ENCODE measurements around the gene TEAD1. TPM values are rescaled to one million over a fixed set of nuclear protein-coding genes. Genes with fewer than 3 reads are reported as not detected.

The TEAD1 gene
- total RNA-seq, 1 donor from 2014 or later: 163 TPM

- Mint-ChIP-seq H3K36me3 (no peaks in the 10 kb centered on the region), H3K27ac (peak overlapping the region; percentile 98), H3K27me3 (ENCODE audit: low read depth) (no peaks in the 10 kb centered on the region), H3K9me3 (no peaks in the 10 kb centered on the region), H3K4me3 (no peak overlapping the region), H3K4me1 (peaks cover 97% of the 10 kb centered on the region)
- DNase-seq (ENCODE audit: low spot score in 2 of 2, unreplicated experiment in 2 of 2): no peak
- no peak for TF ChIP-seq CTCF (IDR thresholded peaks at IDR 0.05; ENCODE audit: unreplicated experiment)
Measured at GRCh38 chr11:12681466-12681865, 7.2 kb downstream of the TEAD1 start.

GRCh38 chr11:12682288-12682687, 8.1 kb downstream of the TEAD1 start:
- Mint-ChIP-seq H3K27ac (peak overlapping the region; percentile 98), H3K27me3 (ENCODE audit: low read depth) (no peaks in the 10 kb centered on the region), H3K4me1 (peaks cover 99% of the 10 kb centered on the region), H3K4me3 (no peak overlapping the region), H3K36me3 (no peaks in the 10 kb centered on the region), H3K9me3 (no peaks in the 10 kb centered on the region)
- no peak for TF ChIP-seq CTCF (IDR thresholded peaks at IDR 0.05; ENCODE audit: unreplicated experiment)
- no peak for DNase-seq (ENCODE audit: low spot score in 2 of 2, unreplicated experiment in 2 of 2)

GRCh38 chr11:12682737-12683500, 8.7 kb downstream of the TEAD1 start:
- Mint-ChIP-seq H3K27ac (peak overlapping the region; percentile 98), H3K27me3 (ENCODE audit: low read depth) (no peaks in the 10 kb centered on the region), H3K4me3 (no peak overlapping the region)

GRCh38 chr11:12683874-12684273, 9.7 kb downstream of the TEAD1 start:
- Mint-ChIP-seq H3K36me3 (no peaks in the 10 kb centered on the region), H3K9me3 (no peaks in the 10 kb centered on the region), H3K27ac (peak overlapping the region; percentile 43), H3K4me1 (peaks cover 99% of the 10 kb centered on the region), H3K4me3 (no peak overlapping the region), H3K27me3 (ENCODE audit: low read depth) (no peaks in the 10 kb centered on the region)
- no peak for TF ChIP-seq CTCF (IDR thresholded peaks at IDR 0.05; ENCODE audit: unreplicated experiment)
- DNase-seq (ENCODE audit: low spot score in 2 of 2, unreplicated experiment in 2 of 2): no peak

More at GRCh38 chr11:12682737-12683500, 8.7 kb downstream of the TEAD1 start:
- no peaks in the 10 kb centered on the region for H3K36me3 Mint-ChIP-seq
- no peak for TF ChIP-seq CTCF (IDR thresholded peaks at IDR 0.05; ENCODE audit: unreplicated experiment)
- DNase-seq (ENCODE audit: low spot score in 2 of 2, unreplicated experiment in 2 of 2): no peak
- H3K9me3 Mint-ChIP-seq: no peaks in the 10 kb centered on the region
- peaks cover 99% of the 10 kb centered on the region for H3K4me1 Mint-ChIP-seq

- no peaks in the 10 kb centered on the region for H3K36me3 Mint-ChIP-seq
- DNase-seq (ENCODE audit: low spot score in 2 of 2, unreplicated experiment in 2 of 2): no peak
- peaks cover 99% of the 10 kb centered on the region for H3K4me1 Mint-ChIP-seq
- no peaks in the 10 kb centered on the region for H3K9me3 Mint-ChIP-seq
- peak overlapping the region; percentile 94 for H3K27ac Mint-ChIP-seq
- TF ChIP-seq CTCF (IDR thresholded peaks at IDR 0.05; ENCODE audit: unreplicated experiment): no peak
- no peaks in the 10 kb centered on the region for H3K27me3 Mint-ChIP-seq (ENCODE audit: low read depth)
- H3K4me3 Mint-ChIP-seq: no peak overlapping the region
Measured at GRCh38 chr11:12684315-12684714, 10.1 kb downstream of the TEAD1 start.
